GM12873 (cell line): ENCODE measurements around the gene ARHGAP8.

Source experiments
- CTCF ChIP-seq: IDR thresholded peaks from 2 replicates; pipeline ENCODE4 v1.5.1; 2012; ENCODE audit warnings: low read depth, mild to moderate bottlenecking, moderate library complexity, low read length, control low read depth; ENCODE audit not compliant: insufficient read depth; ENCODE audit errors: missing control alignments

Gene ARHGAP8

GRCh38 chr22:44831885-44832284 lies 79.5 kb downstream of the ARHGAP8 start:
- no peak for TF ChIP-seq CTCF

GRCh38 chr22:44834065-44834464 lies 81.7 kb downstream of the ARHGAP8 start:
- no peak for TF ChIP-seq CTCF

GRCh38 chr22:44837481-44837880 lies 85.1 kb downstream of the ARHGAP8 start:
- no peak for TF ChIP-seq CTCF

GRCh38 chr22:44838316-44839016 lies 86.1 kb downstream of the ARHGAP8 start:
- TF ChIP-seq CTCF = no peak

GRCh38 chr22:44839061-44839460 lies 86.7 kb downstream of the ARHGAP8 start:
- no peak for TF ChIP-seq CTCF

GRCh38 chr22:44839721-44840120 lies 87.3 kb downstream of the ARHGAP8 start:
- TF ChIP-seq CTCF = no peak

GRCh38 chr22:44840611-44841322 lies 88.4 kb downstream of the ARHGAP8 start:
- no peak for TF ChIP-seq CTCF
